Measurements from ENCODE around the gene GRID2IP.

GRID2IP gene

GRCh38 chr7:6500691-6501090 lies 50.6 kb downstream of the GRID2IP start:
- in situ Hi-C loops (cut with HindIII; ENCODE audit: low pct_ligation_motif_present, low pct_unique_long_range_greater_than_20kb, low sequenced_read_pairs): no loop called here
- DNase-seq: no peak

- in situ Hi-C loops (cut with HindIII; ENCODE audit: low pct_ligation_motif_present, low pct_unique_long_range_greater_than_20kb, low sequenced_read_pairs): no loop called here
- DNase-seq: no peak
Observed at GRCh38 chr7:6497994-6498393, 53.3 kb downstream of the GRID2IP start.

- DNase-seq: no peak
- in situ Hi-C loops (cut with HindIII; ENCODE audit: low pct_ligation_motif_present, low pct_unique_long_range_greater_than_20kb, low sequenced_read_pairs): no loop called here
Observed at GRCh38 chr7:6497637-6497905, 53.7 kb downstream of the GRID2IP start.

- in situ Hi-C loops (cut with HindIII; ENCODE audit: low pct_ligation_motif_present, low pct_unique_long_range_greater_than_20kb, low sequenced_read_pairs): no loop called here
- no peak for DNase-seq
Observed at GRCh38 chr7:6496842-6497636, 54.2 kb downstream of the GRID2IP start.

- no peak for DNase-seq
- in situ Hi-C loops (cut with HindIII; ENCODE audit: low pct_ligation_motif_present, low pct_unique_long_range_greater_than_20kb, low sequenced_read_pairs): no loop called here
Observed at GRCh38 chr7:6495597-6496262, 55.5 kb downstream of the GRID2IP start.

- DNase-seq: no peak
- in situ Hi-C loops (cut with HindIII; ENCODE audit: low pct_ligation_motif_present, low pct_unique_long_range_greater_than_20kb, low sequenced_read_pairs): no loop called here
Observed at GRCh38 chr7:6494365-6494764, 56.9 kb downstream of the GRID2IP start.

- no peak for DNase-seq
- in situ Hi-C loops (cut with HindIII; ENCODE audit: low pct_ligation_motif_present, low pct_unique_long_range_greater_than_20kb, low sequenced_read_pairs): no loop called here
Observed at GRCh38 chr7:6491194-6491593, 60.1 kb downstream of the GRID2IP start.

- peak; percentile 22 for DNase-seq
- in situ Hi-C loops (cut with HindIII; ENCODE audit: low pct_ligation_motif_present, low pct_unique_long_range_greater_than_20kb, low sequenced_read_pairs): no loop called here
Observed at GRCh38 chr7:6489612-6490011, 61.6 kb downstream of the GRID2IP start.

- in situ Hi-C loops (cut with HindIII; ENCODE audit: low pct_ligation_motif_present, low pct_unique_long_range_greater_than_20kb, low sequenced_read_pairs): no loop called here
Observed at GRCh38 chr7:6487184-6487545, 64.1 kb downstream of the GRID2IP start.

GRCh38 chr7:6486438-6487183 lies 64.7 kb downstream of the GRID2IP start:
- DNase-seq: no peak
- in situ Hi-C loops (cut with HindIII; ENCODE audit: low pct_ligation_motif_present, low pct_unique_long_range_greater_than_20kb, low sequenced_read_pairs): no loop called here

More at GRCh38 chr7:6487184-6487545, 64.1 kb downstream of the GRID2IP start:
- no peak for DNase-seq

- in situ Hi-C loops (cut with HindIII; ENCODE audit: low pct_ligation_motif_present, low pct_unique_long_range_greater_than_20kb, low sequenced_read_pairs): no loop called here
Observed at GRCh38 chr7:6482743-6483119, 68.5 kb downstream of the GRID2IP start.

GRCh38 chr7:6482307-6482706 lies 69.0 kb downstream of the GRID2IP start:
- in situ Hi-C loops (cut with HindIII; ENCODE audit: low pct_ligation_motif_present, low pct_unique_long_range_greater_than_20kb, low sequenced_read_pairs): no loop called here
- no peak for DNase-seq

More at GRCh38 chr7:6482743-6483119, 68.5 kb downstream of the GRID2IP start:
- no peak for DNase-seq

GRCh38 chr7:6481445-6481844 lies 69.8 kb downstream of the GRID2IP start:
- in situ Hi-C loops (cut with HindIII; ENCODE audit: low pct_ligation_motif_present, low pct_unique_long_range_greater_than_20kb, low sequenced_read_pairs): no loop called here
- DNase-seq: no peak

- DNase-seq: no peak
- in situ Hi-C loops (cut with HindIII; ENCODE audit: low pct_ligation_motif_present, low pct_unique_long_range_greater_than_20kb, low sequenced_read_pairs): no loop called here
Observed at GRCh38 chr7:6480323-6480660, 71.0 kb downstream of the GRID2IP start.

GRCh38 chr7:6479067-6479466 lies 72.2 kb downstream of the GRID2IP start:
- in situ Hi-C loops (cut with HindIII; ENCODE audit: low pct_ligation_motif_present, low pct_unique_long_range_greater_than_20kb, low sequenced_read_pairs): no loop called here
- DNase-seq: no peak

- in situ Hi-C loops (cut with HindIII; ENCODE audit: low pct_ligation_motif_present, low pct_unique_long_range_greater_than_20kb, low sequenced_read_pairs): no loop called here
- no peak for DNase-seq
Observed at GRCh38 chr7:6478186-6478585, 73.1 kb downstream of the GRID2IP start.

GRCh38 chr7:6477318-6477660 lies 74.0 kb downstream of the GRID2IP start:
- in situ Hi-C loops (cut with HindIII; ENCODE audit: low pct_ligation_motif_present, low pct_unique_long_range_greater_than_20kb, low sequenced_read_pairs): no loop called here
- no peak for DNase-seq

GRCh38 chr7:6476596-6477317 lies 74.5 kb downstream of the GRID2IP start:
- no peak for DNase-seq
- in situ Hi-C loops (cut with HindIII; ENCODE audit: low pct_ligation_motif_present, low pct_unique_long_range_greater_than_20kb, low sequenced_read_pairs): no loop called here

- DNase-seq: no peak
- in situ Hi-C loops (cut with HindIII; ENCODE audit: low pct_ligation_motif_present, low pct_unique_long_range_greater_than_20kb, low sequenced_read_pairs): no loop called here
Observed at GRCh38 chr7:6475433-6476186, 75.7 kb downstream of the GRID2IP start.
